Eye (tissue), 1 donor: ENCODE data around the gene TTC21A.

Experiments used
- DNase-seq: peaks from one replicate; pipeline ENCODE4 v3.0.0-alpha.2; 2015

TTC21A gene

DNA sequence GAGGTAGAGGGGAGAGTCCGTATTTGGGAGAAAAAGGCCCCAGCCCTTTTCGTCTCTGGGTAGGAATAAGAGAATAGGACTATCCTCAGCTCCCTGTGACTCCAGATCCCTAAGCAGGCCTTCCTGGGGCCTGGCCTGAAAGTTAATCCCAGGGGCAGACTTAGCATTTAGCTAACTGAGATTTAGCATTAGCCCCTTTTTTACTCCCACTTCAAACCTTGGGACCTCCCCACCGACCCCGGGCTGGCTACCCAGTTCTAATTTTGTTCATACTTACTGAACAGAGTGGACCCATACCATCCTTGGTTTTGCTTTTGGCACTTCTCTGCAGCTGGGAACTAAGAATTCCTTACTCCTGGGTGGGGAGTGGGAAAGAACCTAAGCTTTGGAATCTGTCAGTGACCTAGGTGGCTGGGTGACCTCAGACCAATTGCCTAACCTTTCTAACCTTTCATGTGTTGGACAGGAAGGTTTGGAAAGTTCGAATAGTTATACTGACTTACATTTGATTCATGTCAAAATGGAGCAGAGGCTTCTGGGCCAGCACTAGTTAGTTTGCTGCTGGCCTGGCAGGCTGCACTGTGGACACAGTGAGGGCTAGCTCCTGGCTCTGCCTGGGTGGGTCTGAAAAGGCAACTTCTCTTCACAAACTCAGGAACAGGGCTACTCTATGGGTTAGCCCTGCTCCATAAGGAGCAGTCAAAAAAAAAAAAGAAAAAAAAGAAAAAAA, 11.6 kb downstream of the TTC21A start:
- no peak for DNase-seq

DNA sequence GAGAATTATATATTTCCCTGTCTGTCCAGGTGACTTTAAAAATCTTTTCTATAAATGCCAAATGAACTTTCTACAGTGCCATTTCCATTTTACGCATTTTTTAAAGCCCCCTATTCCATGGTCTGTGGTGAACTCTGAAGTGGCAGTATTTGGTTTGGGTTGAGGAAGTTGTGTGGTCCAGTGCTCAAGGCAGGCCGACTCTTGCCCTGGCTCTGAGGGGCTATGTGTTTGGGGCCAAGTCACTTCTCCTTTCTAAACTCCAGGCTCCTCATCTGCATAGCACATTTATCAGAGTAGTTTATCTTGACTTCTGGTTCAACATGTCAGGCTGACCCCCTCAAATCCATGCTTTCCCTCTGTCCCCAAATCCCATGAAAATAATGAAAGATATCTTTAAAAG, 14.1 kb downstream of the TTC21A start:
- no peak for DNase-seq

DNA sequence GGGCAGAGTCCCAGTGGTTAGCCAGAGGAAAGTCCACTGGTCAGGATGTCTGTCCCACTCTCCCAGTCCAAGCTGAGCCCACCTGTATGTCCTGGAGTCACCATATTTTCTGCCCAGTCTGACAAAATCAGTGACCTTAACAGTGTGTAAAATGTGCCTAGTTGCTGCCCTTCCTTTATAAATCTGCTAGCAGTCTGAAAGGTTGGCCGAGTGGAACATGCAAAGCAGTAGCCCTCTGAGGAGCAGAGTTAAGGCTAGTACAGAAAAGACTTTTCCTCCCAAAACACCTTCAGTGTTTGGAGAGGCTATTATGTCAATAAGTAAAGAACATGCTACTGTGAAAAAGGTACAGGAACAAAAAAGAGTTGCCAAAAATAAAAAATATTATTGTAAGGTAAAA, 15.3 kb downstream of the TTC21A start:
- no peak for DNase-seq

DNA sequence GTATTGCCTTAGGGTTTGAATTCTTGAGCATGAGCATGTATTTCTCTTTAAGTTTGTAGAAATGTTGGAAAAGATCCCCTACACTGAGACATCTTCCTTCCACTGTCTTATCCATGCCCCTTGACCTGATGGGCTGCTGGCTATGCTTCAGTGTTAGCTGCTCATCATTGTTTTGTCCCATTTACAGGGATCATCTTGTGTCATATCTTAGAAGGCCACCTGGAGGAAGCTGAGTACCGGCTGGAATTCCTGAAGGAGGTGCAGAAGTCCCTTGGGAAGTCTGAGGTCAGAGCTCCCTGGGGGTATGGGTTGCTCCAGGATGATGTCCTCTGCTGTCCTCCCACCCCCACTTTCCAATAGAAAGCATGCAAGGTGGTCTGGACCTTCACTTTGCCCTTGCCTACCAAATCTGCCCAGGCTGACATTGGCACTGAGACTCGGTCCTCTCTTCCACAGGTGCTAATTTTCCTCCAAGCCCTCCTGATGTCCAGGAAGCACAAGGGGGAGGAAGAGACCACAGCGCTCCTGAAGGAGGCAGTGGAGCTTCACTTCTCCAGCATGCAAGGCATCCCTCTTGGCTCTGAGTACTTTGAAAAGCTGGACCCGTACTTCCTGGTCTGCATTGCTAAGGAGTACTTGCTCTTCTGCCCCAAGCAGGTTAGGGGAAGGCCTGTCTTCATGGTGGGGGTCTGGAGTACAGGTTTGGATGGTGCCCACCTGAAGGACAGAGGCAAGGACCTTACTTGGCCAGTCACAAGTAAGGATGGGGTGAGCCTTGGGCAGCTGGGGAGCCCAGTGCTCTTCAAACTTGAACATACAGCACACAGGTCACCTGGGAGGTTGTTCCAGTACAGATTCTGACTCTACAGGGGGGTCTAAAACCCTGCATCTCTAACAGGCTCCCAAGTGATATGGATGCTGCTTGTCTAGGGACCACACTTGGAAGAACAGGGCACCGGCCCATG, 17.7 kb downstream of the TTC21A start:
- DNase-seq = no peak

DNA sequence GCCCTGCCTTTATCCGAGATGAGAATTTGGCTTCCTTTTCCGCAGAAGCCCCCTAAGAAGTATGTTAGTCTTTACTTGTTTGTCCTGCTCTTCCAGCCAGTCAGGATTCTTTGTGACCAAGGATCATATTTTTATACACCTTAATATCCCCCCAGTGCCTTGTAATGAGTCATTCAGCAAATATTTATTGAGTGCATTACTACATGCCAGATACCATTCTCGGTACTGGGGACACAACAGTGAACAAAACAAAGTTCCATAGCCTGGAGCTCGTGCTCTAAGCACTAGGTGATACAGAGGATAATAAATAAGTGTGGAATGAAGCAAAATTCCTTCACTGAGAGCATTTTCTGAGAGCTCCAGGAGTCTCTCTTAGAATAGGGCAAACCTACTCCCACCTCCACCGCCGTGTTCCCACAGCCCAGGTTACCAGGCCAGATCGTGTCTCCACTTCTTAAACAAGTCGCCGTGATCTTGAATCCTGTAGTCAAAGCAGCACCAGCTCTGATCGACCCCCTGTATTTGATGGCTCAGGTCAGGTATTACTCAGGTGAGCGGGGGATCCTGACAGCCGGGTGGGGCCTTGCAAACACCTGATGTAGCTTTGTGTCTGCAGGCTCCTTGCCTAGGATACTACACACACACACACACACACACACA, 18.5 kb downstream of the TTC21A start:
- DNase-seq = no peak

DNA sequence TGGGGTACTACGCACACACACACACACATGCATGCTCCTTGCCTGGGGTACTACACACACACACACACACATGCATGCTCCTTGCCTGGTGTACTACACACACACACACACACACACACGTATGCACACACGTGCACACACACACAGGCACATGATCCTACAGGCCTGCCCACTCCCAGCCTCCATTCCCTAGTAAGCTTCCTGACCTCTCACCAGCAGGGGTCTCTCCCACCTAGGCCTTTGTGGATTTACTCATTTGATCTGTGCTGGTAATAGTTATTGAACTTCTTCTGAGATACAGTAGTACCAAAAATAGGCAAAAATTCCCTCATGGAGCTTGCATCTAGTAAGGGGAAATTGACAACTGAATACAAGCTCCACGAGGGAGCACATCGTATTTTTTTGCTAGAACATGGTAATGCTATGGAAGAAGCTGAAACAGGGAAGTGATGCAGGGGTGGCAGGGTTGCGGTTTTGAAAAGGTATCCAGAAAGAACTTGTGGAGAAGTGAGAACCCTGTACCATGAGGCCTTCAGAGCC, 19.1 kb downstream of the TTC21A start:
- peak; percentile 62 for DNase-seq

DNA sequence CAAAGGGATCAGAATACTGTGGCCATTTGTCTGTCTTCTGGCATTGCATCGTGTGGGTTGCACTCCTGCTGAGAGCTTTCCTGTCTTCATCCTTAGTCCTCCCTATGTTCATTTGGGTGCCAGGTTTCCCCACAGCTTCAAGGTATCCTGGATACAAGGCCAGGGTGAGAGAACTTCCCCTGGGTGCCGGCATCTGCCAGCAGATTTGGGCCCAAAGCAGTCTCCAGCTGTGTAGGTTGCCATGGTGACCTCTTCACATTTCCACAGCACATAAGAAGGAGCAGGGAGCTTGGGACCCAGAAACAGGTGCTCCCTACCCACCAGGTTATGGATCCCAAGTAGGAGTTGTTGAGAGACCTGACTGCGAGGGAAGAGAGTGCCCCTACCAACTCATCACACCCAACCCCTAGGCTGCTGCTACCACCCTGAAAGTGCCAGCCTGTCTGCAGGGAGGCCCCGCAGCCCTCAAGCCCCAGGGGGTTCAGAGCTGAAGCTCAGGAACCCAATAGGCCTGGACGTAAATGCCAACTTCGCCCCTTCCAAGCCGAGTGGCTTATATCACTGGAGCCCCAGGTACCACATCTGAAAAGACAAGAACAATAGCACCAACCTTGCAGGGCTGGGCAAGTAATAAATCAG, 19.9 kb downstream of the TTC21A start:
- DNase-seq = no peak

DNA sequence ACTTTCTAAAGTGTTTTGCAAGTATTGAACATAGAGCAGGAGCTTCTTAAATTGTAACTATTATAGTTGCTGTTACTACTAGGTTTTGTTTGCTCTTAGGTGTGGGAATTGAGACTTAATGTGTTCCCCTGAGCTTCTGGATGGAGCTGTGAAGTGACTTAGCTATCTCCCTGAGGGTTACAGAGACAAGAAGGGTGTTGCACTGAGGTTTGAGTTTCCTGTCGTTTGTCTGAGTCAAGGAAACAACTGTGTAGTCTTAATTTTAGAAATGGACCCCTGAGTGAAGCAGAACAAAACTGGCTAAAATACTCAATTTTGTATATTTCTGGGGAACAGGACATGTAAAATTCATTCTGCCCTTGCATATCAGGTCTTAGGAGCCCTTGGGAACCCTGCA, 20.4 kb downstream of the TTC21A start:
- DNase-seq = no peak

DNA sequence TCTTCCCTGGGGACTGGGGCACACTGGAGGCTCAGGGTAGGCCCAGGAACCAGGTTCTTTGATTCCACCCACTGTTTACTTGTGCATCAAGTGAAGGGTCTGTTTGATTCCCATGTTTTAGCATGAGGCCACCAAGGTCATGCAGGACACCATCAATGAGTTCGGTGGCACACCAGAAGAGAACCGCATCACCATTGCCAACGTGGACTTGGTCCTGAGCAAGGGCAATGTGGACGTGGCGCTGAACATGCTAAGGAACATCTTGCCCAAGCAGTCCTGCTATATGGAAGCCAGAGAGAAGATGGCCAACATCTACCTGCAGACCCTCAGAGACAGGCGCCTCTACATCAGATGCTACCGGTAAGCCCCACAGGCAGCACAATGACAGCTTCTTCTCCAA, 21.5 kb downstream of the TTC21A start:
- no peak for DNase-seq

DNA sequence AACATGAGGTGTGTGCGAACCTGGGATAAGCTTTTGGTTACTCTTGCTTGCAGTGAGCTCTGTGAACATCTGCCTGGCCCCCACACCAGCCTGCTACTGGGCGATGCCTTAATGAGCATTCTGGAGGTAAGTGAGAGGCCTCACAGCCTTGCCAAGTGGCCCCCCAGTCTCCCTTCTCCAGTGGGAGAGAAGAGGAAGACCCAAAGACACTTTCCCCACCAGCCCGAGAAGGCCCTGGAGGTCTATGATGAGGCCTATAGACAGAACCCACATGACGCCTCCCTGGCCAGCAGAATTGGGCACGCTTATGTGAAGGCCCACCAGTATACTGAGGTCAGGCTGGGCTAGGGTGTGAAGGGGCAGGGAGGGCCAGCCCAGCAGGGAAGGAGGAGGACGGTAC, 22.5 kb downstream of the TTC21A start:
- no peak for DNase-seq

DNA sequence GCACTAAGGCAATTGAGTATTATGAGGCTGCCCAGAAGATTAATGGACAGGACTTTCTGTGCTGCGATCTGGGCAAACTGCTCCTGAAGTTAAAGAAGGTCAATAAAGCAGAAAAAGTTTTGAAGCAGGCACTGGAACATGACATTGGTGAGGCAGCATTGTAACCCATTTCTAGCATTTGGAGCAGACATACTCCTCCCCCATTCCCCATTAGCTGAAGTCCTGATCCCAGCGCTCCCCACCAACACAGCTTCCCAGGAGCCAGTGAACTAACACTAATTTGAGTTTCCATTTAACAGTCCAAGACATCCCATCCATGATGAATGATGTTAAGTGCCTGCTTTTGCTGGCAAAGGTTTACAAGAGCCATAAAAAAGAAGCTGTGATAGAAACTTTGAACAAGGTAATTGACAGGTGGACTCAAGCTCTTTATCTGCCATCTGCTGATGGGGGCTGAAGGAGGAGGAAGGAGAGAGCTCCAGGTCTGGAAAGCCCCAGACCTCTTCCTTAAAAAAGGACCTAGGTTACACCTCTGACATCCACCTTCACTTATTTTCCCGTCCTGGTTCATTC, 23.3 kb downstream of the TTC21A start:
- DNase-seq = peak; percentile 25

DNA sequence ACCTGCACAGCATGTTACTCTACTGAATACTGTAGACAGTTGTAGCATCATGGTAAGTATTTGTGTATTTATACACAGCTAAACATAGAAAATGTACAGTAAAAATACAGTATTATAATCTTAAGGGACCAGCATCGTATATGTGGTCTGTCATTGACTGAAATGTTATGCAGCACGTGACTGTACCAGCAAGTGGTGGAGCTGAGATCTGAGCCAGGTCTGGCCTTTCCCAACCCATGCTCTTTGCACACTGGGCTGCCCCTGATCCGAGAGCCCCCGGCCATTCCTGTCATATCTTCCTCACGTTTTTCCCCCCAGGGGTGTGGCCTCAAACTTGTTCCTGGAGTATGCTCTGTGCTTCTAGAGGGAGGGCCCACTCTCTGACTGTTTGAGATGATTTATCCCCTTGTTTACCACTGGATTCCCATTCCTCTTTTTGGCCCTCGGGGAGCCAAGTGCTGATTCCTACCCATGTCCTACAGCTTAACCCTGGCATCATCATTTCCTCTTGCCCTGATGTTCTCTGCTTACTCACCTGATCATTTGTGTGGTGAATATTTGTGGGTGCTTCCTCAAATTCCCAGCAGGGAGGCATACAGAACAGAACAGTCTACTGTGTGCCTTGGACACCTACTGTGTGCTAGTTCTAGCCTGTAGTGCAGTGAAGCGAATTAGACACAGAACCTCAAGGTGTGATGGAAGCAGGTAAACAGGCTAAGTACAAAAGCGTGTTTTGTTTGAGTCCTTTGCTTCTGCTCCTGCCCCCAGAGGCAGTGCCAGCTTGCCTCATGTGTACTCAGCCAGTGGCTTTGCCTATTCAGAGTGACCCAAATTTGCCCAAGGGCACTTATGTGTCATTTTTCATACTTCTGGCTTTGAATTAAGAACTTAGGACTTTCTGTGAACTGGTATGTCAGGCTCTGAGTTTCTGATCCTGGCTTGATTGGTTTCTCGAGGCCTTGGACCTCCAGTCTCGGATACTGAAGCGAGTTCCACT, 24.9 kb downstream of the TTC21A start:
- DNase-seq = no peak

DNA sequence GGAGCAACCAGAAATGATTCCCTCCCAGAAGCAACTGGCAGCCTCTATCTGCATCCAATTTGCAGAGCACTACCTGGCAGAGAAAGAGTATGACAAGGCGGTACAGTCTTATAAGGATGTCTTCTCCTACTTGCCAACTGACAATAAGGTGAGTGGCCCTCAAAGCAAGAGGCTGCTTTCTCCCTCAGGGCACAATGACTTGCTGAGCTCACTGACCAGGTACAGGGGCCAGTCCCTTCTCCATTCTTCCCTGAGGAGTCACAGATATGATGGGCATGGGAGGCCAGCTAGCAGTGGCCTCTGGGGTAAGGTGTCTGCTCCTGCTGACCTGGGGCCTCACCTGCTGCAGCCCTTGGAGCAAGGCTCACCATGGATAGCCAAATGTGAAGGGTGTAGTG, 25.6 kb downstream of the TTC21A start:
- no peak for DNase-seq

DNA sequence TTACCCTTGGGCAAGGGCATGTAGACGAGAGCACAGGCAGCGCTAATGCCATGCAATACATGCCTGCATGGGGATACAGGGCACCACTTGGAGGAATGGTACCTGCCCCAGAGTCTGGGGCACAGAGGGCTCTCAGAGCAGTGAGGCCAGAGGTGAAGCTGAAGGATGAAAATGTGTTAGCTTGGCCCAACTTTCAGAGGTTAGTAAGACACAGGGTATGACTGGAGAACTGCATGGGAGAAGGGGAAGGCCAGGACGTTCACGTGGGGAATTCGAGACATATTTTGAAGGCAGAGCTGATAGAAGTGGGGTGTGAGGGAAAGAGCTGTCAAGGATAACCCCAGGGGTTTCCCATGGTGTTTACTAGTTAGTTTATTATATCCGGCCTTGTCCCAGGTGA, 26.3 kb downstream of the TTC21A start:
- DNase-seq = no peak

DNA sequence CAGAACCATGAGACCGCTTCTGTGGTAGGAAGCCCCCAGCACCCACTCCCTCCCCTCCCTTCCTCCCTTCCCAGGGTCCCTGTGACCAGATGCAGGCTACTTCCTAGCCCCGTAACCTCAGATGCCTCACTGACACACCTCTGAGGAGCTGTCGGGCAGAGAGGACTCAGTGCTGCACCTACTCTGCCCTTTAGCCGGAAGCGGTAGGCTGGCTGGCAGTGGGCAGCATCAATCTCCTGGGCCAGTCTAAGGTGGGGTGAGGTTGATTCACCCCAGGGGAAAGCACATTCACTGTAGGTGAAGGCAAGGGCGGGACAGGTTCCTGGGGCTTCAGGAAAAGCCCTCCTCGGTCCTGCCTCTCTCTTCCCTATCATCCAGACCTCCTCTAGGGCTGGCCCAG, 26.8 kb downstream of the TTC21A start:
- no peak for DNase-seq

DNA sequence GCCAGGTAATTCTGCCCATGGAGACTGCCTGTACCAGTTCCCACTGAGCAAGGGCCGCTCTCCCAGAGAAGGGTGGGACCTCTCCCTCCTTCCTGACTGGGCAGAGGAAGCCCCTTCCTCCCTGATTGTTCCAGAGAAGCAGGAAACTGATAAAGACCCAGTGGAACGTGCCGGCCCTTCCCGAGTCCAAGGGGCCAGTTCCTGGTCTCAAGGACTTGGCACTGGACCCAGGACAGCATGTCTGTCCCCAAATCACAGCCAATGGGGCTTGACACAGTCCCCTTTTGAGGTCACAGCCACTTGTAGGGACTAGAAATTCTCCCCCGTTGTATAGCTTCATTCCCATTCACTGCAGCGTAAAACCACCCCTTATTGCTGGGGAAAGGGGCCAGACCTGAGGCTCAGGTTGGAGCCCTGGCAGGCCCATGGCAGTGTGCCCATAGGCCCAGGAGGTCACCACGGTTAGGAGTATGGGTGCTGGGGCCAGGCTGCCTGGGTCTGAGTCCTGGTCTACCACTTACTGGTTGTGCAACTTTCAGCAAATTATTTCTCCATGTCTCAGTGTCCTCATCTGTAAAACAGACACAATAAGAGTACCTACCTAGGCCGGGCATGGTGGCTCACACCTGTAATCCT, 27.8 kb downstream of the TTC21A start:
- no peak for DNase-seq

DNA sequence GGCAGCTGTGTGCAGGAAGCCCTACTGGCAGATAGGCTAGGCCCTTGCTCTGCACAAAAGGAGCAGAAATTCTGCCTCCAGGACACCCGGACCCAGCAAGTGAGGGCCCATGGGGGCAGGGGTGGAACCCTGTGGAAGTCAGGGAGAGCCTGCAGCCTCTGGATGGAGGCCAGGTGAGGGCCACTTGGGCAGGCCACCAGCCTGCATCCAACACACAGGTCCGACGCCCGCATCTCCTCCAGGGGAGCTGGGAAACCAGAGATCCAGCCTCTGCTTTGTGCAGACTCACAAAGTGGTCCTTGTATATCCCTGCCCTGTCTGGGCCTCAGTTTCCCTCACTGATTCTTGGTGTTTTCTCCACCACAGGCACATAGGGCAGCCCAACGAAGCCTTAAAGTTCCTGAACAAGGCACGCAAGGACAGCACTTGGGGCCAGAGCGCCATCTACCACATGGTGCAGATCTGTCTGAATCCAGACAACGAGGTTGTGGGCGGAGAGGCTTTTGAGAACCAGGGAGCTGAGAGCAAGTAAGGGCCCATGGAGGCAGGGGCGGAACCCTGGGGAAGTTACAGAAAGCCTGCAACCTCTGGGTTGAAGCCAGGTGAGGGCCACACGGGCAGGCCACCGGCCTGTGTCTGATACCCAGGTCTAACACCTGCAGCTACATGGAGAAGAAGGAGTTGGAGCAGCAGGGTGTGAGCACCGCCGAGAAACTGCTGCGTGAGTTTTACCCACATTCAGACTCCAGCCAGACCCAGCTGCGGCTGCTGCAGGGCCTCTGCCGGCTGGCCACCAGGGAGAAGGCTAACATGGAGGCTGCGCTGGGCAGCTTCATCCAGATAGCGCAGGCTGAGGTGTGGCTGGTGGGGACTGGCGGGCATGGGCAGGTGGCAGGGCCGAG, 29.3 kb downstream of the TTC21A start:
- no peak for DNase-seq

DNA sequence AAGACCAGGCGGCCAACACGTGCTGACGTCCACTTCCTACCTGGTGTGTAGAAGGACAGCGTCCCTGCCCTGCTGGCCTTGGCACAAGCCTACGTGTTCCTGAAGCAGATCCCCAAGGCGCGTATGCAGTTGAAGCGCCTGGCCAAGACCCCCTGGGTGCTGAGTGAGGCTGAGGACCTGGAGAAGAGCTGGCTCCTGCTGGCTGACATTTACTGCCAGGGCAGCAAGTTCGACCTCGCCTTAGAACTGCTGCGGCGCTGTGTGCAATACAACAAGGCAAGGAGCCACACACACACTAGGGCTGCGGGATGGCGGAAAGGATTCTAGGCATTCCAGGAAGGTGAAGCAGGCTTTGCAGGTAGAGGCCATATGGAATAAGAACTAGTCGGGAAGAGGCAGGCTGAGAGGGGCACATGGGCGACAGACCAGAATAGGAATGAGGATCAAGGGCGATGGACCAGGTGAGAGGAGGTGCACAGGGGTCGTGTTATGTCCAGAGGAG, 30.0 kb downstream of the TTC21A start:
- DNase-seq = no peak
